Stimulated activated naive CD8-positive, alpha-beta T cell treated with anti-CD3 and anti-CD28 coated beads, Interleukin-15, amount 100 ng/mL, for 72 hours (primary cell): Measurements from ENCODE around the gene PLCB1.

ENCODE experiments used
- ATAC-seq: fragments of 150-1000 bp; cut with Tn5 transposase; 2 replicates; pipeline ENCODE4 v1.10.0; 2021; ENCODE audit warnings: mild to moderate bottlenecking, moderate library complexity
- DNase-seq, 2 donors: peaks; one replicate each; pipeline ENCODE4 v3.0.0; 2021 to 2022
- H3K27ac Mint-ChIP-seq, 2 donors: one replicate each; pipeline ENCODE4 v1.8.0; 2022; ENCODE audit warnings: mild to moderate bottlenecking in 2 of 2, mixed read lengths in 2 of 2, moderate library complexity in 2 of 2
- H3K27me3 Mint-ChIP-seq: one replicate; pipeline ENCODE4 v1.8.0; 2022; ENCODE audit warnings: mixed read lengths
- H3K4me1 Mint-ChIP-seq: one replicate; pipeline ENCODE4 v1.8.0; 2022; ENCODE audit warnings: mild to moderate bottlenecking, mixed read lengths
- H3K4me3 Mint-ChIP-seq, 2 donors: one replicate each; pipeline ENCODE4 v1.8.0; 2022; ENCODE audit warnings: mild to moderate bottlenecking in 2 of 2, mixed read lengths in 2 of 2, moderate library complexity in 1 of 2
- H3K9me3 Mint-ChIP-seq, 2 donors: one replicate each; pipeline ENCODE4 v1.8.0; 2022; ENCODE audit warnings: mixed read lengths in 2 of 2

PLCB1 gene

GRCh38 chr20:8536262-8536618, 404.2 kb downstream of the PLCB1 start:
- H3K27me3 Mint-ChIP-seq = no peaks in the 10 kb centered on the region
- DNase-seq (no peak), ATAC-seq (no peak)
- H3K4me1 Mint-ChIP-seq = no peaks in the 10 kb centered on the region
- H3K4me3 Mint-ChIP-seq = no peak overlapping the region
- no peak overlapping the region for H3K27ac Mint-ChIP-seq
- H3K9me3 Mint-ChIP-seq = no peaks in the 10 kb centered on the region

- ATAC-seq = no peak
- Mint-ChIP-seq H3K4me3 (no peak overlapping the region), H3K27me3 (no peaks in the 10 kb centered on the region), H3K4me1 (no peaks in the 10 kb centered on the region), H3K27ac (no peak overlapping the region), H3K9me3 (no peaks in the 10 kb centered on the region)
- DNase-seq = no peak
Observed at GRCh38 chr20:8540466-8540865, 408.4 kb downstream of the PLCB1 start.

- Mint-ChIP-seq H3K4me1 (no peaks in the 10 kb centered on the region), H3K27me3 (no peaks in the 10 kb centered on the region), H3K9me3 (no peaks in the 10 kb centered on the region), H3K27ac (no peak overlapping the region), H3K4me3 (no peak overlapping the region)
- no peak for DNase-seq
- no peak for ATAC-seq
Observed at GRCh38 chr20:8542110-8542486, 410.0 kb downstream of the PLCB1 start.

GRCh38 chr20:8545212-8545611, 413.1 kb downstream of the PLCB1 start:
- Mint-ChIP-seq H3K4me1 (no peaks in the 10 kb centered on the region), H3K9me3 (no peaks in the 10 kb centered on the region), H3K27me3 (no peaks in the 10 kb centered on the region), H3K27ac (no peak overlapping the region), H3K4me3 (no peak overlapping the region)
- ATAC-seq (no peak), DNase-seq (no peak)

GRCh38 chr20:8547035-8547650, 415.1 kb downstream of the PLCB1 start:
- Mint-ChIP-seq H3K27ac (no peak overlapping the region), H3K27me3 (no peaks in the 10 kb centered on the region), H3K9me3 (no peaks in the 10 kb centered on the region), H3K4me1 (no peaks in the 10 kb centered on the region), H3K4me3 (no peak overlapping the region)
- DNase-seq (no peak), ATAC-seq (no peak)

GRCh38 chr20:8547968-8548588, 416.0 kb downstream of the PLCB1 start:
- DNase-seq (no peak), ATAC-seq (no peak)
- H3K4me3 Mint-ChIP-seq = no peak overlapping the region
- no peaks in the 10 kb centered on the region for H3K9me3 Mint-ChIP-seq
- no peaks in the 10 kb centered on the region for H3K27me3 Mint-ChIP-seq
- no peak overlapping the region for H3K27ac Mint-ChIP-seq
- H3K4me1 Mint-ChIP-seq = no peaks in the 10 kb centered on the region

GRCh38 chr20:8549192-8549591, 417.1 kb downstream of the PLCB1 start:
- DNase-seq (no peak), ATAC-seq (no peak)
- no peaks in the 10 kb centered on the region for H3K27me3 Mint-ChIP-seq
- no peaks in the 10 kb centered on the region for H3K9me3 Mint-ChIP-seq
- H3K4me1 Mint-ChIP-seq = no peaks in the 10 kb centered on the region
- no peak overlapping the region for H3K27ac Mint-ChIP-seq
- H3K4me3 Mint-ChIP-seq = no peak overlapping the region

- H3K27ac Mint-ChIP-seq = no peak overlapping the region
- H3K27me3 Mint-ChIP-seq = no peaks in the 10 kb centered on the region
- ATAC-seq (no peak), DNase-seq (no peak)
- H3K4me3 Mint-ChIP-seq = no peak overlapping the region
- H3K4me1 Mint-ChIP-seq = no peaks in the 10 kb centered on the region
- peaks cover 5 to 23% of the 10 kb centered on the region in 2 donors for H3K9me3 Mint-ChIP-seq
Observed at GRCh38 chr20:8557711-8558110, 425.6 kb downstream of the PLCB1 start.

GRCh38 chr20:8562356-8562755, 430.3 kb downstream of the PLCB1 start:
- DNase-seq = no peak
- no peaks in the 10 kb centered on the region for H3K27me3 Mint-ChIP-seq

GRCh38 chr20:8568075-8568474, 436.0 kb downstream of the PLCB1 start:
- peaks cover 0 to 12% of the 10 kb centered on the region in 2 donors for H3K9me3 Mint-ChIP-seq
- H3K4me3 Mint-ChIP-seq = no peak overlapping the region
- no peaks in the 10 kb centered on the region for H3K27me3 Mint-ChIP-seq
- H3K4me1 Mint-ChIP-seq = no peaks in the 10 kb centered on the region
- ATAC-seq (no peak), DNase-seq (no peak)
- no peak overlapping the region for H3K27ac Mint-ChIP-seq

More at GRCh38 chr20:8562356-8562755, 430.3 kb downstream of the PLCB1 start:
- ATAC-seq = no peak
- Mint-ChIP-seq H3K27ac (no peak overlapping the region), H3K9me3 (peaks cover 2 to 23% of the 10 kb centered on the region in 2 donors), H3K4me3 (no peak overlapping the region), H3K4me1 (no peaks in the 10 kb centered on the region)

- no peak overlapping the region for H3K4me3 Mint-ChIP-seq
- no peaks in the 10 kb centered on the region for H3K27me3 Mint-ChIP-seq
- no peaks in the 10 kb centered on the region for H3K4me1 Mint-ChIP-seq
- DNase-seq (no peak), ATAC-seq (no peak)
- peaks cover 0 to under 1% of the 10 kb centered on the region in 2 donors for H3K9me3 Mint-ChIP-seq
- no peak overlapping the region for H3K27ac Mint-ChIP-seq
Observed at GRCh38 chr20:8569766-8570165, 437.7 kb downstream of the PLCB1 start.

GRCh38 chr20:8571611-8572010, 439.5 kb downstream of the PLCB1 start:
- no peak overlapping the region for H3K4me3 Mint-ChIP-seq
- no peaks in the 10 kb centered on the region for H3K9me3 Mint-ChIP-seq
- no peaks in the 10 kb centered on the region for H3K27me3 Mint-ChIP-seq
- DNase-seq (no peak), ATAC-seq (no peak)
- no peak overlapping the region for H3K27ac Mint-ChIP-seq
- H3K4me1 Mint-ChIP-seq = no peaks in the 10 kb centered on the region

GRCh38 chr20:8573686-8574085, 441.6 kb downstream of the PLCB1 start:
- ATAC-seq = no peak
- Mint-ChIP-seq H3K9me3 (no peaks in the 10 kb centered on the region), H3K27ac (no peak overlapping the region), H3K4me3 (no peak overlapping the region), H3K27me3 (no peaks in the 10 kb centered on the region), H3K4me1 (no peaks in the 10 kb centered on the region)
- no peak for DNase-seq

- ATAC-seq (no peak), DNase-seq (no peak)
- H3K27ac Mint-ChIP-seq = no peak overlapping the region
- H3K27me3 Mint-ChIP-seq = no peaks in the 10 kb centered on the region
- H3K4me1 Mint-ChIP-seq = no peaks in the 10 kb centered on the region
- H3K4me3 Mint-ChIP-seq = no peak overlapping the region
- no peaks in the 10 kb centered on the region for H3K9me3 Mint-ChIP-seq
Observed at GRCh38 chr20:8575114-8575513, 443.0 kb downstream of the PLCB1 start.

- DNase-seq = no peak
- Mint-ChIP-seq H3K27ac (no peak overlapping the region), H3K9me3 (no peaks in the 10 kb centered on the region), H3K27me3 (no peaks in the 10 kb centered on the region), H3K4me3 (no peak overlapping the region), H3K4me1 (no peaks in the 10 kb centered on the region)
- no peak for ATAC-seq
Observed at GRCh38 chr20:8578161-8578865, 446.2 kb downstream of the PLCB1 start.

GRCh38 chr20:8579035-8579434, 447.0 kb downstream of the PLCB1 start:
- Mint-ChIP-seq H3K27ac (no peak overlapping the region), H3K9me3 (no peaks in the 10 kb centered on the region), H3K4me1 (no peaks in the 10 kb centered on the region), H3K27me3 (no peaks in the 10 kb centered on the region), H3K4me3 (no peak overlapping the region)
- ATAC-seq = no peak
- DNase-seq = no peak
